MCF 10A (cell line): ENCODE measurements around the gene KCNQ5. TPM values are rescaled to one million over a fixed set of nuclear protein-coding genes. Genes with fewer than 3 reads are reported as not detected.

Source experiments
- BruUV-seq: library from RNA; stranded (reverse); fragments of 400-500 nt; replicated peaks from 2 replicates; lab custom pipeline; 2021; lab: Mats Ljungman, UMichigan
- CTCF ChIA-PET: fragments of 300-600 bp; sonication (Branson Sonifier 250); formaldehyde crosslinking; extraction: SDS; loops from one replicate; lab custom pipeline; 2021; ENCODE audit warnings: antibody characterized with exemption, inconsistent platforms; lab: Yijun Ruan, JAX
- POLR2A ChIA-PET: fragments of 300-600, 350-650 bp; sonication (Branson Sonifier 250); formaldehyde crosslinking; extraction: SDS; loops from one replicate; lab custom pipeline; 2020; ENCODE audit warnings: antibody characterized with exemption, inconsistent platforms; lab: Yijun Ruan, JAX
- DNase-seq: peaks from one replicate; pipeline ENCODE4 v3.0.0-alpha.2; 2018; ENCODE audit not compliant: unreplicated experiment
- H3K27ac Mint-ChIP-seq: one replicate; pipeline ENCODE4 v1.8.0; 2022; ENCODE audit warnings: mild to moderate bottlenecking, low read depth, mixed read lengths; ENCODE audit not compliant: unreplicated experiment
- H3K27me3 Mint-ChIP-seq: one replicate; pipeline ENCODE4 v1.8.0; 2022; ENCODE audit warnings: mixed read lengths; ENCODE audit not compliant: insufficient read depth, unreplicated experiment
- H3K36me3 Mint-ChIP-seq: one replicate; pipeline ENCODE4 v1.8.0; 2022; ENCODE audit warnings: mild to moderate bottlenecking, moderate library complexity, mixed read lengths; ENCODE audit not compliant: insufficient read depth, unreplicated experiment
- H3K4me1 Mint-ChIP-seq: one replicate; pipeline ENCODE4 v1.8.0; 2022; ENCODE audit warnings: mixed read lengths; ENCODE audit not compliant: insufficient read depth, unreplicated experiment
- H3K4me3 Mint-ChIP-seq: one replicate; pipeline ENCODE4 v1.8.0; 2022; ENCODE audit warnings: mild to moderate bottlenecking, moderate library complexity, mixed read lengths; ENCODE audit not compliant: unreplicated experiment
- H3K9me3 Mint-ChIP-seq: one replicate; pipeline ENCODE4 v1.8.0; 2022; ENCODE audit warnings: mixed read lengths; ENCODE audit not compliant: unreplicated experiment
- CTCF ChIP-seq: fragments of 200-600 bp; IDR thresholded peaks from one replicate; pipeline ENCODE4 v1.8.0; 2022; ENCODE audit warnings: antibody characterized with exemption, mild to moderate bottlenecking; ENCODE audit not compliant: unreplicated experiment
- intact Hi-C: fragments of 100-400 bp; cut with micrococcal nuclease; formaldehyde crosslinking; loops from 2 replicates; pipeline ENCODE4 v1.14.1; 2022
- total RNA-seq: library from RNA; stranded (reverse); gene quantifications from 2 replicates; pipeline ENCODE4 v1.2.3, GENCODE V29; 2022

The KCNQ5 gene
- total RNA-seq, 1 experiment from 2014 or later: 10.3 TPM

- H3K9me3 Mint-ChIP-seq: peaks cover 13% of the 10 kb centered on the region
- no peak for DNase-seq
- ChIA-PET POLR2A (no interaction called here), CTCF (interaction anchor here (1.4 to 1.7 kb wide), 2 partner anchors 484 to 489 kb away, joined by 3 to 6 read pairs; partner anchors contain the start of gene KCNQ5)
- H3K27me3 Mint-ChIP-seq: no peaks in the 10 kb centered on the region
- no peak for TF ChIP-seq CTCF
- no peaks in the 10 kb centered on the region for H3K36me3 Mint-ChIP-seq
- intact Hi-C loops: no loop called here
- no peak overlapping the region for H3K4me3 Mint-ChIP-seq
- H3K4me1 Mint-ChIP-seq: no peaks in the 10 kb centered on the region
- BruUV-seq: no TSS peak
- no peak overlapping the region for H3K27ac Mint-ChIP-seq
Measured at GRCh38 chr6:73104921-73105320, 483.1 kb downstream of the KCNQ5 start.

GRCh38 chr6:73107016-73107415, 485.2 kb downstream of the KCNQ5 start:
- ChIA-PET CTCF (no interaction called here), POLR2A (no interaction called here)
- Mint-ChIP-seq H3K4me3 (no peak overlapping the region), H3K9me3 (no peaks in the 10 kb centered on the region), H3K4me1 (no peaks in the 10 kb centered on the region), H3K27ac (no peak overlapping the region), H3K27me3 (no peaks in the 10 kb centered on the region), H3K36me3 (no peaks in the 10 kb centered on the region)
- intact Hi-C loops: no loop called here
- no TSS peak for BruUV-seq
- no peak for TF ChIP-seq CTCF
- DNase-seq: no peak

GRCh38 chr6:73108949-73109348, 487.1 kb downstream of the KCNQ5 start:
- Mint-ChIP-seq H3K27me3 (no peaks in the 10 kb centered on the region), H3K9me3 (no peaks in the 10 kb centered on the region), H3K4me1 (no peaks in the 10 kb centered on the region), H3K36me3 (no peaks in the 10 kb centered on the region), H3K4me3 (no peak overlapping the region), H3K27ac (no peak overlapping the region)
- no peak for DNase-seq
- intact Hi-C loops: no loop called here
- TF ChIP-seq CTCF: no peak
- POLR2A ChIA-PET: interaction anchor here (0.6 kb wide), 1 partner anchor 225 kb away, joined by 3 read pairs; no protein-coding TSS in a partner anchor
- no TSS peak for BruUV-seq
- CTCF ChIA-PET: interaction anchor here (0.6 to 1.4 kb wide), 5 partner anchors 12 to 697 kb away, joined by 3 to 4 read pairs (median 4); no protein-coding TSS in a partner anchor

GRCh38 chr6:73109659-73110058, 487.8 kb downstream of the KCNQ5 start:
- no TSS peak for BruUV-seq
- Mint-ChIP-seq H3K4me3 (no peak overlapping the region), H3K4me1 (no peaks in the 10 kb centered on the region), H3K9me3 (no peaks in the 10 kb centered on the region), H3K27me3 (no peaks in the 10 kb centered on the region), H3K36me3 (no peaks in the 10 kb centered on the region), H3K27ac (no peak overlapping the region)
- no peak for TF ChIP-seq CTCF
- DNase-seq: no peak
- intact Hi-C loops: no loop called here
- CTCF ChIA-PET: interaction anchor here (0.6 to 1.4 kb wide), 4 partner anchors 33 to 708 kb away, joined by 3 to 4 read pairs (median 4); no protein-coding TSS in a partner anchor
- POLR2A ChIA-PET: interaction anchor here (0.6 kb wide), 2 partner anchors 78 to 226 kb away, joined by 3 to 4 read pairs; no protein-coding TSS in a partner anchor
